WTC11 (cell line): ENCODE measurements around the gene AAGAB.

Experiments used
- CREB1 ChIP-seq: sonication (generic); formaldehyde crosslinking; IDR thresholded peaks from 2 replicates; pipeline ENCODE4 v1.8.0; 2023; ENCODE audit warnings: mild to moderate bottlenecking, missing genetic modification reagents
- CREM ChIP-seq: sonication (generic); formaldehyde crosslinking; IDR thresholded peaks from 2 replicates; pipeline ENCODE4 v1.8.1; 2022; ENCODE audit warnings: mild to moderate bottlenecking, missing genetic modification reagents, moderate library complexity
- IRF2 ChIP-seq: sonication (generic); formaldehyde crosslinking; IDR thresholded peaks from 2 replicates; pipeline ENCODE4 v1.8.0; 2022; ENCODE audit warnings: low read depth, missing genetic modification reagents, borderline replicate concordance
- JUN ChIP-seq: sonication (generic); formaldehyde crosslinking; IDR thresholded peaks from 2 replicates; pipeline ENCODE4 v1.8.0; 2023; ENCODE audit warnings: mild to moderate bottlenecking, missing genetic modification reagents
- MXD4 ChIP-seq: fragments of 250-450 bp; sonication (Bioruptor Pico); IDR thresholded peaks from 2 replicates; pipeline ENCODE4 v1.8.0; 2021; ENCODE audit warnings: mild to moderate bottlenecking, moderate library complexity, borderline replicate concordance
- TCF7 ChIP-seq: sonication (generic); formaldehyde crosslinking; IDR thresholded peaks from 2 replicates; pipeline ENCODE4 v1.8.0; 2022; ENCODE audit warnings: mild to moderate bottlenecking, low read depth, missing genetic modification reagents, moderate library complexity
- ZBTB21 ChIP-seq: sonication (generic); formaldehyde crosslinking; IDR thresholded peaks from 2 replicates; pipeline ENCODE4 v1.8.1; 2023; ENCODE audit warnings: mild to moderate bottlenecking, missing genetic modification reagents, borderline replicate concordance
- TF ChIP-seq, protein P1 (sequence below): sonication (generic); formaldehyde crosslinking; IDR thresholded peaks from 2 replicates; pipeline ENCODE4 v1.8.0; 2022; ENCODE audit warnings: mild to moderate bottlenecking, missing genetic modification reagents
- TF ChIP-seq, protein P2 (sequence below): sonication (generic); formaldehyde crosslinking; IDR thresholded peaks from 2 replicates; pipeline ENCODE4 v1.8.0; 2022; ENCODE audit warnings: mild to moderate bottlenecking, missing genetic modification reagents
- TF ChIP-seq, protein P3 (sequence below): fragments of 200-600 bp; IDR thresholded peaks from 2 replicates; pipeline ENCODE4 v1.8.0; 2022; ENCODE audit warnings: antibody characterized with exemption
- TF ChIP-seq, protein P4 (sequence below): sonication (generic); formaldehyde crosslinking; IDR thresholded peaks from 2 replicates; pipeline ENCODE4 v1.8.1; 2023; ENCODE audit warnings: mild to moderate bottlenecking, missing genetic modification reagents
- TF ChIP-seq, protein P5 (sequence below): sonication (generic); formaldehyde crosslinking; IDR thresholded peaks from 2 replicates; pipeline ENCODE4 v1.8.1; 2023; ENCODE audit warnings: mild to moderate bottlenecking, missing genetic modification reagents, moderate library complexity
- TF ChIP-seq, protein P6 (sequence below): sonication (generic); formaldehyde crosslinking; conservative IDR thresholded peaks from 2 replicates; pipeline ENCODE4 v1.8.1; 2022; ENCODE audit warnings: mild to moderate bottlenecking, missing genetic modification reagents
- TF ChIP-seq, protein P7 (sequence below): sonication (generic); formaldehyde crosslinking; IDR thresholded peaks from 2 replicates; pipeline ENCODE4 v1.8.1; 2022; ENCODE audit warnings: low read depth, missing genetic modification reagents, borderline replicate concordance

DNA sequence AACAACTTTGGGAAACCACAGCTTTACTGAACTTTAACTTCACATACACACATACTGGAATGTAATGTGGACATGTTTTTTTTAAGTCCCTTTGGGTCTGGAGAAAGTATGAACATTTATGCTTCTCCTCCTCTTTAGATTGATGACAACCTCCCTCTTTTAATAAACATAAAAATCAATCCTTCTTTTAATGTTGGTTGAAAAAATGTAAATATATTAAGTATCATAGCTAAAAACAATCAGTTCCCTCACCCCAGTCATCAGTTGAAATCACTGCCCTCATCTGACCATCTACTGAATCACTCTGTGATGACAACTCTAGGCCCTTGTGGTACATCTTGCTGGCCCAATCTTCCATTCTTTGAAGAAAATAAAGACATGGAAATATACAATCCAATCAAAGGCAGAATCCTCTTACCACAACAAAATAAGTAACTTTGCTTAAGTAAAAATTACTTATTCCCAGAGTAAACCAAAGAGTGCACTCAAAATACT is 6.4 kb downstream of the AAGAB start:
- TF ChIP-seq, protein P1, sequence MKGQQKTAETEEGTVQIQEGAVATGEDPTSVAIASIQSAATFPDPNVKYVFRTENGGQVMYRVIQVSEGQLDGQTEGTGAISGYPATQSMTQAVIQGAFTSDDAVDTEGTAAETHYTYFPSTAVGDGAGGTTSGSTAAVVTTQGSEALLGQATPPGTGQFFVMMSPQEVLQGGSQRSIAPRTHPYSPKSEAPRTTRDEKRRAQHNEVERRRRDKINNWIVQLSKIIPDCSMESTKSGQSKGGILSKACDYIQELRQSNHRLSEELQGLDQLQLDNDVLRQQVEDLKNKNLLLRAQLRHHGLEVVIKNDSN (CRISPR knock-in tag) = no peak
- TF ChIP-seq MXD4 (CRISPR knock-in tag) = no peak
- TF ChIP-seq, protein P2, sequence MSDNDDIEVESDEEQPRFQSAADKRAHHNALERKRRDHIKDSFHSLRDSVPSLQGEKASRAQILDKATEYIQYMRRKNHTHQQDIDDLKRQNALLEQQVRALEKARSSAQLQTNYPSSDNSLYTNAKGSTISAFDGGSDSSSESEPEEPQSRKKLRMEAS = no peak
- TF ChIP-seq, protein P3, sequence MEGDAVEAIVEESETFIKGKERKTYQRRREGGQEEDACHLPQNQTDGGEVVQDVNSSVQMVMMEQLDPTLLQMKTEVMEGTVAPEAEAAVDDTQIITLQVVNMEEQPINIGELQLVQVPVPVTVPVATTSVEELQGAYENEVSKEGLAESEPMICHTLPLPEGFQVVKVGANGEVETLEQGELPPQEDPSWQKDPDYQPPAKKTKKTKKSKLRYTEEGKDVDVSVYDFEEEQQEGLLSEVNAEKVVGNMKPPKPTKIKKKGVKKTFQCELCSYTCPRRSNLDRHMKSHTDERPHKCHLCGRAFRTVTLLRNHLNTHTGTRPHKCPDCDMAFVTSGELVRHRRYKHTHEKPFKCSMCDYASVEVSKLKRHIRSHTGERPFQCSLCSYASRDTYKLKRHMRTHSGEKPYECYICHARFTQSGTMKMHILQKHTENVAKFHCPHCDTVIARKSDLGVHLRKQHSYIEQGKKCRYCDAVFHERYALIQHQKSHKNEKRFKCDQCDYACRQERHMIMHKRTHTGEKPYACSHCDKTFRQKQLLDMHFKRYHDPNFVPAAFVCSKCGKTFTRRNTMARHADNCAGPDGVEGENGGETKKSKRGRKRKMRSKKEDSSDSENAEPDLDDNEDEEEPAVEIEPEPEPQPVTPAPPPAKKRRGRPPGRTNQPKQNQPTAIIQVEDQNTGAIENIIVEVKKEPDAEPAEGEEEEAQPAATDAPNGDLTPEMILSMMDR = no peak
- TF ChIP-seq TCF7 = no peak
- TF ChIP-seq ZBTB21 (CRISPR knock-in tag) = no peak
- TF ChIP-seq, protein P4, sequence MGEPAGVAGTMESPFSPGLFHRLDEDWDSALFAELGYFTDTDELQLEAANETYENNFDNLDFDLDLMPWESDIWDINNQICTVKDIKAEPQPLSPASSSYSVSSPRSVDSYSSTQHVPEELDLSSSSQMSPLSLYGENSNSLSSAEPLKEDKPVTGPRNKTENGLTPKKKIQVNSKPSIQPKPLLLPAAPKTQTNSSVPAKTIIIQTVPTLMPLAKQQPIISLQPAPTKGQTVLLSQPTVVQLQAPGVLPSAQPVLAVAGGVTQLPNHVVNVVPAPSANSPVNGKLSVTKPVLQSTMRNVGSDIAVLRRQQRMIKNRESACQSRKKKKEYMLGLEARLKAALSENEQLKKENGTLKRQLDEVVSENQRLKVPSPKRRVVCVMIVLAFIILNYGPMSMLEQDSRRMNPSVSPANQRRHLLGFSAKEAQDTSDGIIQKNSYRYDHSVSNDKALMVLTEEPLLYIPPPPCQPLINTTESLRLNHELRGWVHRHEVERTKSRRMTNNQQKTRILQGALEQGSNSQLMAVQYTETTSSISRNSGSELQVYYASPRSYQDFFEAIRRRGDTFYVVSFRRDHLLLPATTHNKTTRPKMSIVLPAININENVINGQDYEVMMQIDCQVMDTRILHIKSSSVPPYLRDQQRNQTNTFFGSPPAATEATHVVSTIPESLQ (CRISPR knock-in tag) = no peak
- TF ChIP-seq JUN (CRISPR knock-in tag) = no peak
- no peak for TF ChIP-seq CREB1 (CRISPR knock-in tag)
- TF ChIP-seq, protein P5, sequence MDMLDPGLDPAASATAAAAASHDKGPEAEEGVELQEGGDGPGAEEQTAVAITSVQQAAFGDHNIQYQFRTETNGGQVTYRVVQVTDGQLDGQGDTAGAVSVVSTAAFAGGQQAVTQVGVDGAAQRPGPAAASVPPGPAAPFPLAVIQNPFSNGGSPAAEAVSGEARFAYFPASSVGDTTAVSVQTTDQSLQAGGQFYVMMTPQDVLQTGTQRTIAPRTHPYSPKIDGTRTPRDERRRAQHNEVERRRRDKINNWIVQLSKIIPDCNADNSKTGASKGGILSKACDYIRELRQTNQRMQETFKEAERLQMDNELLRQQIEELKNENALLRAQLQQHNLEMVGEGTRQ (CRISPR knock-in tag) = no peak
- TF ChIP-seq, protein P6, sequence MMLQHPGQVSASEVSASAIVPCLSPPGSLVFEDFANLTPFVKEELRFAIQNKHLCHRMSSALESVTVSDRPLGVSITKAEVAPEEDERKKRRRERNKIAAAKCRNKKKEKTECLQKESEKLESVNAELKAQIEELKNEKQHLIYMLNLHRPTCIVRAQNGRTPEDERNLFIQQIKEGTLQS = no peak
- no peak for TF ChIP-seq CREM (CRISPR knock-in tag)
- TF ChIP-seq IRF2 (CRISPR knock-in tag) = no peak
- TF ChIP-seq, protein P7, sequence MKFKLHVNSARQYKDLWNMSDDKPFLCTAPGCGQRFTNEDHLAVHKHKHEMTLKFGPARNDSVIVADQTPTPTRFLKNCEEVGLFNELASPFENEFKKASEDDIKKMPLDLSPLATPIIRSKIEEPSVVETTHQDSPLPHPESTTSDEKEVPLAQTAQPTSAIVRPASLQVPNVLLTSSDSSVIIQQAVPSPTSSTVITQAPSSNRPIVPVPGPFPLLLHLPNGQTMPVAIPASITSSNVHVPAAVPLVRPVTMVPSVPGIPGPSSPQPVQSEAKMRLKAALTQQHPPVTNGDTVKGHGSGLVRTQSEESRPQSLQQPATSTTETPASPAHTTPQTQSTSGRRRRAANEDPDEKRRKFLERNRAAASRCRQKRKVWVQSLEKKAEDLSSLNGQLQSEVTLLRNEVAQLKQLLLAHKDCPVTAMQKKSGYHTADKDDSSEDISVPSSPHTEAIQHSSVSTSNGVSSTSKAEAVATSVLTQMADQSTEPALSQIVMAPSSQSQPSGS (CRISPR knock-in tag) = no peak
